Measurements from ENCODE around the gene MACROD2. TPM values are rescaled to one million over a fixed set of nuclear protein-coding genes. Genes with fewer than 3 reads are reported as not detected.

MACROD2 gene
- total RNA-seq, 1 donor from 2014 or later: 2.4 TPM

DNA sequence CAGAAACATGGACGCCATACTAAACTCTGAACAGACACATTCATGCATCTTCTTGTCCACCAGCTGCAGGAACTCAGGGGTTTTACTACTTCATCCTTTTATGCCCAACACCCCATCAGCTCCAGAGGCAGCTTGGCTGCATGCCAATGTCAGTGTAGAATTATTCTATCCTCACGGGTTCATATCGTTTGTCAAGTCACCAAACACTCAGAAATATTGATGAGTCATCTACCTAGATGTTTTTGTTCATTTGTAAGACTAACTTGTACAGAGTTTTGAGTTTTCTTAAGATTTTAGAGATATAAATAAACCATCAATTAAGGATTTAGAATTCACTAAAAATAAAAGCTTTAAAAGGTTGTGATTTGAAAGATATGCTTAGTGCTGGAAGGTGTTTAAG lies 932.8 kb downstream of the MACROD2 start:
- Histone ChIP-seq H2AFZ (ENCODE audit: low read depth, low read length) (no peak overlapping the region), H3K36me3 (ENCODE audit: insufficient read depth, low read length) (no peaks in the 10 kb centered on the region), H3K27ac (ENCODE audit: low read depth, low read length) (no peak overlapping the region), H3K9me3 (ENCODE audit: insufficient read depth, low read depth, low read length) (no peaks in the 10 kb centered on the region), H3K4me2 (ENCODE audit: low read length) (no peak overlapping the region), H3K27me3 (ENCODE audit: insufficient read depth, low read length) (no peaks in the 10 kb centered on the region), H3K4me3 (ENCODE audit: insufficient read depth, low read depth, low read length) (no peak overlapping the region), H4K20me1 (ENCODE audit: insufficient read depth, low read length) (no peaks in the 10 kb centered on the region), H3K4me1 (ENCODE audit: insufficient read depth, low read length) (no peaks in the 10 kb centered on the region), H3K9ac (ENCODE audit: low read length) (no peak overlapping the region), H3K79me2 (ENCODE audit: insufficient read depth, low read length) (no peaks in the 10 kb centered on the region)
- FAIRE-seq (no peak), DNase-seq (ENCODE audit: low read depth) (no peak)
- TF ChIP-seq EZH2 (IDR thresholded peaks at IDR 0.05; ENCODE audit: insufficient read depth, low read length): no peak
- TF ChIP-seq, protein P1, sequence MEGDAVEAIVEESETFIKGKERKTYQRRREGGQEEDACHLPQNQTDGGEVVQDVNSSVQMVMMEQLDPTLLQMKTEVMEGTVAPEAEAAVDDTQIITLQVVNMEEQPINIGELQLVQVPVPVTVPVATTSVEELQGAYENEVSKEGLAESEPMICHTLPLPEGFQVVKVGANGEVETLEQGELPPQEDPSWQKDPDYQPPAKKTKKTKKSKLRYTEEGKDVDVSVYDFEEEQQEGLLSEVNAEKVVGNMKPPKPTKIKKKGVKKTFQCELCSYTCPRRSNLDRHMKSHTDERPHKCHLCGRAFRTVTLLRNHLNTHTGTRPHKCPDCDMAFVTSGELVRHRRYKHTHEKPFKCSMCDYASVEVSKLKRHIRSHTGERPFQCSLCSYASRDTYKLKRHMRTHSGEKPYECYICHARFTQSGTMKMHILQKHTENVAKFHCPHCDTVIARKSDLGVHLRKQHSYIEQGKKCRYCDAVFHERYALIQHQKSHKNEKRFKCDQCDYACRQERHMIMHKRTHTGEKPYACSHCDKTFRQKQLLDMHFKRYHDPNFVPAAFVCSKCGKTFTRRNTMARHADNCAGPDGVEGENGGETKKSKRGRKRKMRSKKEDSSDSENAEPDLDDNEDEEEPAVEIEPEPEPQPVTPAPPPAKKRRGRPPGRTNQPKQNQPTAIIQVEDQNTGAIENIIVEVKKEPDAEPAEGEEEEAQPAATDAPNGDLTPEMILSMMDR (IDR thresholded peaks at IDR 0.05; ENCODE audit: insufficient read depth, low read depth, low read length): no peak
- peak overlapping the region; percentile 44 for H3K27ac Mint-ChIP-seq (ENCODE audit: unreplicated experiment)
- no peaks in the 10 kb centered on the region for H3K36me3 Mint-ChIP-seq (ENCODE audit: low read depth, unreplicated experiment)
- no peaks in the 10 kb centered on the region for H3K27me3 Mint-ChIP-seq (ENCODE audit: low read depth, unreplicated experiment)
- H3K4me3 Mint-ChIP-seq (ENCODE audit: unreplicated experiment): no peak overlapping the region
- H3K4me1 Mint-ChIP-seq (ENCODE audit: low read depth, unreplicated experiment): peaks cover 26% of the 10 kb centered on the region
- H3K9me3 Mint-ChIP-seq (ENCODE audit: unreplicated experiment): peaks cover 3% of the 10 kb centered on the region

DNA sequence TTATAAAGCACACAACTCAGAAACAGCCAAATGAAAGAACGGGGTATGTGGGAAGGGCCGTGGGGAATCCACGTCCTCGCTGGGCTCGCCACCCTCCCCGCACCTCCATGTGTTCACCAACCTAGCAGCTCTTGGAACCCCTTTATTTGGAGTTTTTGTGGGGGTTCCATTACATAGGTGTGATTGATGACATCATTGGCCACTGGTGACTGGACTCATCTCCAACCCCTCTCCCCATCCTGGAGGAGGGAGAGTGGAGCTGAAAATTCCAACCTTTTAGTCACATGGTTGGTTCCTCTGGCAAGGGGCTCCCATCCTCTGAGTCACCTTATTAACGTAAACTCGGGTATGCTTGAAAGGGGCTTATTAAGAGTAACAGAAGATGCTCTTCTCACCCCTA lies 934.1 kb downstream of the MACROD2 start:
- Mint-ChIP-seq H3K36me3 (ENCODE audit: low read depth, unreplicated experiment) (no peaks in the 10 kb centered on the region), H3K4me3 (ENCODE audit: unreplicated experiment) (no peak overlapping the region), H3K4me1 (ENCODE audit: low read depth, unreplicated experiment) (peaks cover 22% of the 10 kb centered on the region), H3K9me3 (ENCODE audit: unreplicated experiment) (peaks cover 3% of the 10 kb centered on the region), H3K27ac (ENCODE audit: unreplicated experiment) (no peak overlapping the region), H3K27me3 (ENCODE audit: low read depth, unreplicated experiment) (no peaks in the 10 kb centered on the region)
- Histone ChIP-seq H2AFZ (ENCODE audit: low read depth, low read length) (no peak overlapping the region), H3K9me3 (ENCODE audit: insufficient read depth, low read depth, low read length) (no peaks in the 10 kb centered on the region), H3K4me1 (ENCODE audit: insufficient read depth, low read length) (no peaks in the 10 kb centered on the region), H3K4me3 (ENCODE audit: insufficient read depth, low read depth, low read length) (no peak overlapping the region), H3K9ac (ENCODE audit: low read length) (no peak overlapping the region), H3K36me3 (ENCODE audit: insufficient read depth, low read length) (no peaks in the 10 kb centered on the region), H3K79me2 (ENCODE audit: insufficient read depth, low read length) (no peaks in the 10 kb centered on the region), H3K27ac (ENCODE audit: low read depth, low read length) (no peak overlapping the region), H3K27me3 (ENCODE audit: insufficient read depth, low read length) (no peaks in the 10 kb centered on the region), H3K4me2 (ENCODE audit: low read length) (no peak overlapping the region), H4K20me1 (ENCODE audit: insufficient read depth, low read length) (no peaks in the 10 kb centered on the region)
- FAIRE-seq: no peak
- no peak for TF ChIP-seq EZH2 (IDR thresholded peaks at IDR 0.05; ENCODE audit: insufficient read depth, low read length)
- TF ChIP-seq, protein P1 (IDR thresholded peaks at IDR 0.05; ENCODE audit: insufficient read depth, low read depth, low read length): no peak
- no peak for DNase-seq (ENCODE audit: low read depth)

DNA sequence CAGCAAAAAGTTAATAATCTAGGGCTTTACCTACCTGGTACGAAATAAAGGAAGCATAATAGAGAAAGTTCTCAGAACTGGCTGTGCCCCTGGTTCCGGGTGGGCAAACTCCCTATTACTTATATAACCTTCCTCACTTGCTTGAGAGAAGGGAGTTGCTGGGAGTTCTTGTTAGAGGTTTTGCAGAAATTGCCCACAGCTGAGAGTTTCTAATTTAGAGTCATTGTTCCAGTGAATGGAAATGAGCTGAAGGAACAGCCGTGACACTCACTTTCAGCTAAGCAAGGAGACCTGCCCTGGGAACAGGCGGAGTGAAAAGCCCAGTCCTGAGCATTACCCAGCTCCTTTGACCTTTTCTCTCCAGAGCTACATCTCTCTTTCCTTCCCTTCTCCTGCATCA lies 936.7 kb downstream of the MACROD2 start:
- Histone ChIP-seq H3K9ac (ENCODE audit: low read length) (no peak overlapping the region), H3K36me3 (ENCODE audit: insufficient read depth, low read length) (no peaks in the 10 kb centered on the region), H2AFZ (ENCODE audit: low read depth, low read length) (no peak overlapping the region), H3K9me3 (ENCODE audit: insufficient read depth, low read depth, low read length) (no peaks in the 10 kb centered on the region), H3K4me3 (ENCODE audit: insufficient read depth, low read depth, low read length) (no peak overlapping the region), H3K79me2 (ENCODE audit: insufficient read depth, low read length) (no peaks in the 10 kb centered on the region), H3K27me3 (ENCODE audit: insufficient read depth, low read length) (no peaks in the 10 kb centered on the region), H4K20me1 (ENCODE audit: insufficient read depth, low read length) (no peaks in the 10 kb centered on the region), H3K4me1 (ENCODE audit: insufficient read depth, low read length) (no peaks in the 10 kb centered on the region), H3K27ac (ENCODE audit: low read depth, low read length) (no peak overlapping the region), H3K4me2 (ENCODE audit: low read length) (no peak overlapping the region)
- peaks cover 8% of the 10 kb centered on the region for H3K4me1 Mint-ChIP-seq (ENCODE audit: low read depth, unreplicated experiment)
- H3K27ac Mint-ChIP-seq (ENCODE audit: unreplicated experiment): no peak overlapping the region
- DNase-seq (ENCODE audit: low read depth): no peak
- H3K9me3 Mint-ChIP-seq (ENCODE audit: unreplicated experiment): peaks cover 2% of the 10 kb centered on the region
- H3K27me3 Mint-ChIP-seq (ENCODE audit: low read depth, unreplicated experiment): no peaks in the 10 kb centered on the region
- H3K4me3 Mint-ChIP-seq (ENCODE audit: unreplicated experiment): no peak overlapping the region
- FAIRE-seq: no peak
- no peaks in the 10 kb centered on the region for H3K36me3 Mint-ChIP-seq (ENCODE audit: low read depth, unreplicated experiment)
- TF ChIP-seq EZH2 (IDR thresholded peaks at IDR 0.05; ENCODE audit: insufficient read depth, low read length): no peak
- TF ChIP-seq, protein P1 (IDR thresholded peaks at IDR 0.05; ENCODE audit: insufficient read depth, low read depth, low read length): no peak
